Colonic mucosa (tissue), 4 donors: Measurements from ENCODE around the gene RND3. TPM values are rescaled to one million over a fixed set of nuclear protein-coding genes. Genes with fewer than 3 reads are reported as not detected.

Source experiments
- DNase-seq: peaks from one replicate; pipeline ENCODE4 v3.0.0-alpha.2; 2020
- H3K27ac ChIP-seq: fragments of 200-600 bp; one replicate; pipeline ENCODE4 v1.8.0; 2021
- H3K27me3 ChIP-seq: fragments of 200-600 bp; one replicate; pipeline ENCODE4 v1.8.0; 2021
- H3K36me3 ChIP-seq: fragments of 200-600 bp; one replicate; pipeline ENCODE4 v1.8.0; 2021
- H3K4me1 ChIP-seq: fragments of 200-600 bp; one replicate; pipeline ENCODE4 v1.8.0; 2021; ENCODE audit warnings: mild to moderate bottlenecking
- H3K4me3 ChIP-seq: fragments of 200-600 bp; one replicate; pipeline ENCODE4 v1.8.0; 2021
- H3K9ac ChIP-seq, 2 donors: one replicate each; pipeline ENCODE4 v1.7.0; 2013; ENCODE audit warnings: control low read depth in 2 of 2, low read depth in 2 of 2, low read length in 2 of 2
- H3K9me3 ChIP-seq: fragments of 200-600 bp; one replicate; pipeline ENCODE4 v1.8.0; 2021
- intact Hi-C: fragments of 100-400 bp; cut with DNase I; formaldehyde crosslinking; loops from one replicate; pipeline ENCODE4 v1.14.1; 2022
- total RNA-seq, 2 donors: library from RNA; stranded (reverse); fragmentation: NEBNext Ultra II Directional in 1 of 2; extraction: Animal tissue kit (Norgen Biotek cat#: 25700) in 1 of 2; gene quantifications; one replicate each; pipeline ENCODE4 v1.2.1, GENCODE V29; 2021
- TF ChIP-seq, protein P1 (sequence below): fragments of 200-600 bp; IDR thresholded peaks from one replicate; pipeline ENCODE4 v1.8.0; 2022; ENCODE audit warnings: antibody characterized with exemption, mild to moderate bottlenecking
- donor health status: healthy.
- donor health status: DM: no; HTN: no; CAD: no.
- donor health status: DM: no; HTN: no; CAD: no.

RND3 gene
- total RNA-seq, 2 donors from 2014 or later, result 26.8 to 57.1 TPM

DNA sequence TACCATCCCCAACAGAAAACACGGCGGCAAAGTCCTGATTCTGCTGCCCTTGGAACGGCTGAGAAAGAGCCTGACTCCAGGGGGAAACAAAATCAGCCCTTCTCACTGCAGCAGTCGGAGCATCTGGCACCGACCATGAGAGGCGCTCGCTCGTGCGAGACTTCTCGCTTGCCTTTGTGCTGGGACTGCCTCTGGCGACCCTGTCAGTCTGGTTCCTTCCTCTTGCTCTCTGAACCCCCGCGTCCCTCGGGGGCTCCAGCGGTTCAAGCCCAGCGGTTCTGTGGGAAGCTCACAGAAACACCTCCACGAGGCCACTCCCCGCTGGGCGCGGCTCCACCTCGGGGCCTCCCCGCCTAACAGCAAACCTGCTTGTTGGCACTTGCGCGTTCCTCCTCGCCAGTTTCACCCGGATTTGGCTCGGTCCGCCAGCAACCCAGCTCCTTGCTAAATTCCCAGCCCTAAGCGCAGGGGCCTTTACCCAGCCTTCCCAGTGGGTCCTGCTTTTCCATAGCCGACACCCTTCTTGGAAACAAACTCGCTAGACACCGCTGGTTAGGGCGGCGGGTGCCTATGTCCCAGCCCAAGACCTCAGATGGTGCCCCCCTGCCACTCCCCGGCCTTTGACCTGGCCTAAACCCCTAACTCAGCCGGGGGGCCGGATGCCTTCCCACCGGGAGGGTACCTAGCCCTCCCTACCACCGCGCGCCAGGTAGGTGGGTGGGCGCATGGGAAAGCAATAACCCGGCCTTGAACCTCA is 2.2 kb downstream of the RND3 start:
- TF ChIP-seq, protein P1, sequence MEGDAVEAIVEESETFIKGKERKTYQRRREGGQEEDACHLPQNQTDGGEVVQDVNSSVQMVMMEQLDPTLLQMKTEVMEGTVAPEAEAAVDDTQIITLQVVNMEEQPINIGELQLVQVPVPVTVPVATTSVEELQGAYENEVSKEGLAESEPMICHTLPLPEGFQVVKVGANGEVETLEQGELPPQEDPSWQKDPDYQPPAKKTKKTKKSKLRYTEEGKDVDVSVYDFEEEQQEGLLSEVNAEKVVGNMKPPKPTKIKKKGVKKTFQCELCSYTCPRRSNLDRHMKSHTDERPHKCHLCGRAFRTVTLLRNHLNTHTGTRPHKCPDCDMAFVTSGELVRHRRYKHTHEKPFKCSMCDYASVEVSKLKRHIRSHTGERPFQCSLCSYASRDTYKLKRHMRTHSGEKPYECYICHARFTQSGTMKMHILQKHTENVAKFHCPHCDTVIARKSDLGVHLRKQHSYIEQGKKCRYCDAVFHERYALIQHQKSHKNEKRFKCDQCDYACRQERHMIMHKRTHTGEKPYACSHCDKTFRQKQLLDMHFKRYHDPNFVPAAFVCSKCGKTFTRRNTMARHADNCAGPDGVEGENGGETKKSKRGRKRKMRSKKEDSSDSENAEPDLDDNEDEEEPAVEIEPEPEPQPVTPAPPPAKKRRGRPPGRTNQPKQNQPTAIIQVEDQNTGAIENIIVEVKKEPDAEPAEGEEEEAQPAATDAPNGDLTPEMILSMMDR, result no peak
- Histone ChIP-seq H3K4me3 (peak overlapping the region; percentile 62), H3K27ac (peak overlapping the region; percentile 92), H3K36me3 (no peaks in the 10 kb centered on the region), H3K9me3 (no peaks in the 10 kb centered on the region), H3K9ac (peak overlapping the region; percentile 68 to 98), H3K4me1 (peaks cover 10% of the 10 kb centered on the region), H3K27me3 (no peaks in the 10 kb centered on the region)
- intact Hi-C loops, result loop anchor here (5.0 kb wide), 1 partner anchor 888 kb away; no protein-coding TSS in a partner anchor
- peak; percentile 94 for DNase-seq

DNA sequence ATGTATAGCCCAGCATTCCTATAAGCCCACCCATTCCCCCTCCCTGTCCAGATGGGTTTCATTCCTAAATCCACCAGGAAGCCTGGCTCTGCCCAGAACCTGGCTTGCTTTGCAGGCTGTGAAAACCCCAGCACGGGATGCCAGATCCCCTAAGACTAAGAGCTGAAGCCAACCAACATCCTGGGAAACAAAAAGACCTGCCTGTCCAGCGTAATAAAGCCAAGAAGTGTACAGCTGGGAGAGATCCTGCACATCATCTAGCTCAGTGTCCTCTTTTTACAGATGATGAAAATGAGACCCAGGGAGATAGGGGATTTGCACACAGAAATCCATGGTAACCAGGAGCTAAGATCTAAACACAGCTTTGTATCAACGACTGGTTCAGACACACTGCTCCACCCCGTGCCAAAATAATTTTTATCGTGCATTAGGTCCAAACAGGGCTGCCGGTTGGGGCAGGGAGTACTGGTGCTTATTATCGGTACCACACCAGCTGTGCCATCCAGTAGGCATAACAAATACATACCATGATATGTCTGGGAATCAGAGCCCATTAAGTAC is 2.9 kb downstream of the RND3 start:
- Histone ChIP-seq H3K27me3 (no peaks in the 10 kb centered on the region), H3K27ac (peak overlapping the region; percentile 92), H3K9me3 (no peaks in the 10 kb centered on the region), H3K4me3 (peak overlapping the region; percentile 62), H3K4me1 (peaks cover 10% of the 10 kb centered on the region), H3K36me3 (no peaks in the 10 kb centered on the region), H3K9ac (peak overlapping the region; percentile 68 to 98)
- TF ChIP-seq, protein P1, result no peak
- intact Hi-C loops, result loop anchor here (5.0 kb wide), 1 partner anchor 887 kb away; no protein-coding TSS in a partner anchor
- DNase-seq, result no peak

GRCh38 chr2:150484006-150484405 is 3.5 kb downstream of the RND3 start:
- peak overlapping the region; percentile 62 for H3K4me3 ChIP-seq
- peak overlapping the region; percentile 92 for H3K27ac ChIP-seq
- H3K27me3 ChIP-seq, result no peaks in the 10 kb centered on the region
- H3K9ac ChIP-seq, result peak overlapping the region in 1 of 2 donors; percentile 98
- no peaks in the 10 kb centered on the region for H3K9me3 ChIP-seq
- peaks cover 10% of the 10 kb centered on the region for H3K4me1 ChIP-seq
- DNase-seq, result no peak
- TF ChIP-seq, protein P1, result no peak
- no peaks in the 10 kb centered on the region for H3K36me3 ChIP-seq
- intact Hi-C loops, result no loop called here

DNA sequence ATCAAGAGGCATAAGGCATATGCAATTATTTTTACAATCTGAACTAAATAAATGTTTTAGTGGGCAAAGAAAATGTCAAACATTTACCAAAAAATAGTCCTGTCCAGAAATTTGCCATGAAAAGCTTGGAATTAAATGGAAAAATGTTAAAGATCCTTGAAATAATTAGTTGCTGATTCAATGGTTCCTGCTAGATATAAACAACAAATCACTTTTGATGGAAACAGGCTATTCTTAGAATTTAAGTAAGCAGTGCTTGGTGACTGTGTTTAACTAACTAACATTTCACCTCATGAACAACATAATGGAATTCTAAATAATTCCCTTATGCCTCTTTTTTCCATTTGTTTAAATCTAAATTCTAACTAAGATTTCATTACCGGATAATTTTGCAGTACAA is 3.9 kb downstream of the RND3 start:
- Histone ChIP-seq H3K27ac (peak overlapping the region; percentile 92), H3K36me3 (no peaks in the 10 kb centered on the region), H3K27me3 (no peaks in the 10 kb centered on the region), H3K4me1 (peaks cover 10% of the 10 kb centered on the region), H3K9ac (no peak overlapping the region), H3K4me3 (no peak overlapping the region), H3K9me3 (no peaks in the 10 kb centered on the region)
- no peak for DNase-seq
- intact Hi-C loops, result no loop called here
- TF ChIP-seq, protein P1, result no peak

DNA sequence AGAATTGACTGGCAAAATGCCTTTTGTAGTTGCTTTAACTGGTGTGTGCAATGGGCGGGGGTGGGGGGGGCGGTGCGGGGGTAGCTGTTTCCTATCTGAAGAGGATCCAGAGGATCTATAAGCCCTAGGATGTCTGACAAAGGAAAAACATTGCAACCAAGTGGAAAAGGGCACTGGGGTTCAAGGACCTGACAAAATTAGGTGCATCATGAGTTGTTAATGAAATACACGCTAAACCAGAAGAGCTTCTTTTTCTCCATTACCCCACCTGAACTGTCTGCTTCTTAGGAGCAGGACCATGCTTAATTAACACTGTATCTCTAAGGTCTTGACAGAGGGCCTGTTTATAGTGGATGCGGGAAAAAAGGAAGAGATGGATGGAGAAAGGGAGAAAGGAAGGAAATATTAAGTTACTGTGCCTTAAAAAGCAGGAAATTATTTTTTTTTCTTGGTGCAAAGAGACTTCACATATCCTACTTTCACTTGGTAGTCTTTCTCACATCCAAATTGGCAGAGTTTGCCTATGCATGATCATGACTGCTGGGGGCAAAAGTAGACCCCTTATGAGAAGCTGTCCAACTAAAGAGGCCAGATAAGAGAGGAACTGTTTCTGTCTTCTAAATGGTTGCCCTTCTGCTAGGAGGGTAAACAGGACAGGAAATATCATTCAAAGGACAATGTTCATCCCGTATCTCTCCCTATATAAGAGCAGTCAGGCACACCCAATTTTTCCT is 4.6 kb downstream of the RND3 start:
- Histone ChIP-seq H3K4me1 (peaks cover 10% of the 10 kb centered on the region), H3K9ac (no peak overlapping the region), H3K27ac (peak overlapping the region; percentile 92)

More for the DNA sequence above, 4.6 kb downstream of the RND3 start:
- no peaks in the 10 kb centered on the region for H3K27me3 ChIP-seq
- TF ChIP-seq, protein P1, result no peak
- no peak for DNase-seq
- intact Hi-C loops, result no loop called here
- no peaks in the 10 kb centered on the region for H3K9me3 ChIP-seq
- no peak overlapping the region for H3K4me3 ChIP-seq
- no peaks in the 10 kb centered on the region for H3K36me3 ChIP-seq
